Breast epithelium (tissue), 3 donors: Measurements from ENCODE around the gene RABGEF1.
"Not testable (repeated sequence)": the region's sequence is repeated elsewhere in the genome, so short reads cannot be mapped to it uniquely, and the experiment has no call there.

ENCODE experiments used
- CTCF ChIP-seq, 3 donors: fragments of 450-650 bp; IDR thresholded peaks; one replicate each; pipeline ENCODE4 v1.5.1; 2016 to 2017; ENCODE audit warnings: antibody characterized with exemption in 3 of 3, mild to moderate bottlenecking in 3 of 3, moderate library complexity in 3 of 3
- POLR2A ChIP-seq: fragments of 450-650 bp; IDR thresholded peaks from one replicate; pipeline ENCODE4 v1.6.1; 2016; ENCODE audit warnings: antibody characterized with exemption, mild to moderate bottlenecking, moderate library complexity
- POLR2AphosphoS5 ChIP-seq, 3 donors: sonication (generic); formaldehyde crosslinking; IDR thresholded peaks; one replicate each; pipeline ENCODE4 v1.6.1; 2017; ENCODE audit warnings: antibody characterized with exemption in 3 of 3

- TF ChIP-seq POLR2A; POLR2AphosphoS5 (IDR thresholded peaks at IDR 0.05); CTCF (IDR thresholded peaks at IDR 0.05): not testable (repeated sequence)
These were observed 45.1 kb upstream of the RABGEF1 start for GRCh38 chr7:66695417-66695816.
